Panc1 (cell line): ENCODE measurements around the gene KLHL30. TPM values are rescaled to one million over a fixed set of nuclear protein-coding genes. Genes with fewer than 3 reads are reported as not detected.

Experiments used
- ATAC-seq: fragments of 200-7000 bp; cut with Tn5 transposase; 2 replicates; pipeline ENCODE4 v1.9.1; 2020; ENCODE audit warnings: mild to moderate bottlenecking, moderate library complexity
- BruUV-seq: library from RNA; stranded (reverse); fragments of 400-500 nt; replicated peaks from 2 replicates; lab custom pipeline; 2021; lab: Mats Ljungman, UMichigan
- CTCF ChIA-PET: fragments of 300-600 bp; sonication (Branson Sonifier 250); formaldehyde crosslinking; loops from one replicate; lab custom pipeline; 2022; ENCODE audit warnings: antibody characterized with exemption; lab: Charles Lee
- POLR2A ChIA-PET: fragments of 300-600 bp; sonication (Branson Sonifier 250); formaldehyde crosslinking; loops from one replicate; lab custom pipeline; 2022; ENCODE audit warnings: antibody characterized with exemption; lab: Charles Lee
- DNase-seq: peaks from one replicate; pipeline ENCODE4 v3.0.0-alpha.2; 2010; ENCODE audit warnings: low read depth, low spot score
- H3K27ac ChIP-seq: 2 replicates; pipeline ENCODE4 v1.5.1; 2011; ENCODE audit warnings: mild to moderate bottlenecking, low read length, inconsistent platforms
- H3K27me3 ChIP-seq: fragments of 200-500 bp; sonication (Bioruptor generic); 2 replicates; pipeline ENCODE4 v1.6.0; 2014; ENCODE audit warnings: low read length, inconsistent platforms; ENCODE audit not compliant: control insufficient read depth, insufficient read depth
- H3K36me3 ChIP-seq: fragments of 200-500 bp; sonication (Bioruptor generic); 2 replicates; pipeline ENCODE4 v1.5.1; 2014; ENCODE audit warnings: inconsistent platforms, mild to moderate bottlenecking, low read length, moderate library complexity; ENCODE audit not compliant: control insufficient read depth, insufficient read depth
- H3K4me1 ChIP-seq: 2 replicates; pipeline ENCODE4 v1.5.1; 2011; ENCODE audit warnings: inconsistent platforms, mild to moderate bottlenecking, low read length, moderate library complexity; ENCODE audit not compliant: control insufficient read depth, insufficient read depth
- H3K4me3 ChIP-seq, 2 experiments: 2 replicates each; pipeline ENCODE4 v1.5.1; 2011 to 2012; ENCODE audit warnings: low read depth in 2 of 2, low read length in 2 of 2, mild to moderate bottlenecking in 2 of 2, inconsistent platforms in 1 of 2, moderate library complexity in 1 of 2
- H3K9me3 ChIP-seq: fragments of 200-500 bp; sonication (Bioruptor generic); 2 replicates; pipeline ENCODE4 v1.5.1; 2014; ENCODE audit warnings: low read depth, mild to moderate bottlenecking, inconsistent platforms, low read length, moderate library complexity; ENCODE audit not compliant: control insufficient read depth, insufficient read depth
- POLR2AphosphoS5 ChIP-seq: IDR thresholded peaks from 2 replicates; pipeline ENCODE4 v1.6.1; 2012; ENCODE audit warnings: mild to moderate bottlenecking, low read depth, low read length, moderate library complexity
- SIN3A ChIP-seq: IDR thresholded peaks from 2 replicates; pipeline ENCODE4 v1.6.1; 2012; ENCODE audit warnings: low read depth, mild to moderate bottlenecking, low read length, moderate library complexity, borderline replicate concordance; ENCODE audit not compliant: insufficient read depth
- TCF7L2 ChIP-seq: IDR thresholded peaks from 2 replicates; pipeline ENCODE4 v1.6.1; 2011; ENCODE audit warnings: mild to moderate bottlenecking, low read depth, low read length, inconsistent platforms
- in situ Hi-C: cut with HindIII; loops from 2 replicates; pipeline ENCODE4 v1.10.0; 2016; ENCODE audit warnings: low sequenced_read_pairs, low pct_unique_long_range_greater_than_20kb
- intact Hi-C: fragments of 100-400 bp; cut with micrococcal nuclease; formaldehyde crosslinking; loops from one replicate; pipeline ENCODE4 v1.10.0; 2022; ENCODE audit not compliant: unreplicated experiment
- total RNA-seq: library from RNA; stranded (reverse); gene quantifications from one replicate; pipeline ENCODE4 v1.2.1, GENCODE V29; 2021; ENCODE audit not compliant: unreplicated experiment
- TF ChIP-seq, protein P1 (sequence below), 2 experiments: IDR thresholded peaks; 2 replicates each; pipeline ENCODE4 v1.6.1; 2011 to 2012; ENCODE audit warnings: low read depth in 2 of 2, control low read depth in 1 of 2, low read length in 1 of 2, mild to moderate bottlenecking in 1 of 2, moderate library complexity in 1 of 2; ENCODE audit not compliant: insufficient read depth in 1 of 2
- TF ChIP-seq, protein P2 (sequence below): fragments of 450-650 bp; IDR thresholded peaks from 2 replicates; pipeline ENCODE4 v1.5.1; 2017; ENCODE audit warnings: mild to moderate bottlenecking

KLHL30 gene
- total RNA-seq, 1 experiment from 2014 or later = 0.26 TPM

DNA sequence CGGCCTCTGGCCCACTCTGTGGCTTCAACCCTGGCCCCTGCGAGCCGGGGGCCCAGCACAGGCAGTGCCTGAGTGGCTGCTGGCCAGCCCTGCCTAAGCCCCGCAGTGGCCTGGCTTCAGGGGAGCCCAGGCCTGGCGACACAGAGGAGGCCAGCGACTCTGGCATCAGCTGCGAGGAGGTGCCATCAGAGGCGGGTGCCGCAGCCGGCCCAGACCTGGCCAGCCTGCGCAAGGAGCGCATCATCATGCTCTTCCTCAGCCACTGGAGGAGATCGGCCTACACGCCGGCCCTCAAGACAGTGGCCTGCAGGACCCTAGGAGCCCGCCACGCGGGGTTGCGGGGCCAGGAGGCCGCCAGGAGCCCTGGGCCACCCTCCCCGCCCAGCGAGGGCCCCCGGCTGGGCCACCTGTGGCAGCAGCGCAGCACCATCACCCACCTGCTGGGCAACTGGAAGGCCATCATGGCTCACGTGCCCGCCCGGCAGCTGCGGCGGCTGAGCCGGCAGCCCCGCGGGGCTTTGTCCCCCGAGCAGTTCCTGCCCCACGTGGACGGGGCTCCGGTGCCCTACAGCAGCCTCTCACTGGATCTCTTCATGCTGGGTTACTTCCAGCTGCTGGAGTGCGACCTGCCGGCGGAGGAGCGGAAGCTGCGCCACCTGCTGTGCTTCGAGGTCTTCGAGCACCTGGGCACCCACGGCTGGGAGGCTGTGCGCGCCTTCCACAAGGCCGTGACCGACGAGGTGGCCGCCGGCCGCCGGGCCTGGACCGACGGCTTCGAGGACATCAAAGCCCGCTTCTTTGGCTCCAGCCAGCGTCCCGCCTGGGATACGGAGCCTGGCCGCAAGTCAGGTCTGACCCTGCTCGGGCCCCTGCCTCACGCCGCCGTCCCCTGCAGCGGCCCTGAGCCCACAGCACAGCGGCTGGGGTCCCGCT, 7.5 kb upstream of the KLHL30 start:
- no peak overlapping the region for H3K27ac ChIP-seq

DNA sequence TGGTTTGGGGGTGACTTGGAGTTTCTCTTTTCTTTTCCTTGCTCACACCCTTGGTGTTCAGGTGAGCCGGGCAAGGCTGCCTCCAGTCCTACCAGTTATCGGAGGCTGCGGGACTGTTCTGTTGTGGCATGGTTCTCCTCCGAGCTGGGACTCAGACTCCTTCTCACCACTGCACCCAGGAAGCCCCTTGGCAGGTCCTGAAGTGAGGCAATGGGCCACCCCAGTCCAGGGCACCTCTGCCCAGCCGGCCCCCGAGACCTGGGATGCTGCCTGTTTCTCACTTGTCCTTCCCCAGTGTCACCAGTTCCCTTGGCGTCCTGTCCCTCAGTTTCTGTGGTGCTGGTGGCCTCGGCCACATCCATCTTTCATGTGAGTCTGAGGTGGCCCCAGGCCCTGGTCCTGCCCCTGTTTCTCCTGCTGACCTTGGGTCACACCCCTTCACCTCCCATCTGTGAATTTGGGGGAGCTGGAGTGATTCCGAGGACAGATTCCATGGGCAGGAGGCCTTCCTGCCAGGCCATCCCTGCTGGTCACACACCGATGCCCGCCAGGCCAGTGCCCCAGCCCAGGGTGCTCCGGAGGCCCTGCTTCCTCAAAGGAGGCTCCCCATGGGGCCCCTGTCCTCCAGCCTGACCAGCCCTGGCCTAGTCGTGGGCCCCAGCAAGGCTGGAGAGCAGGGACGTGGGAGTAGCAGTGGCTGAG, 6.6 kb upstream of the KLHL30 start:
- TF ChIP-seq SIN3A = no peak
- no peak for TF ChIP-seq POLR2AphosphoS5
- TF ChIP-seq, protein P1, sequence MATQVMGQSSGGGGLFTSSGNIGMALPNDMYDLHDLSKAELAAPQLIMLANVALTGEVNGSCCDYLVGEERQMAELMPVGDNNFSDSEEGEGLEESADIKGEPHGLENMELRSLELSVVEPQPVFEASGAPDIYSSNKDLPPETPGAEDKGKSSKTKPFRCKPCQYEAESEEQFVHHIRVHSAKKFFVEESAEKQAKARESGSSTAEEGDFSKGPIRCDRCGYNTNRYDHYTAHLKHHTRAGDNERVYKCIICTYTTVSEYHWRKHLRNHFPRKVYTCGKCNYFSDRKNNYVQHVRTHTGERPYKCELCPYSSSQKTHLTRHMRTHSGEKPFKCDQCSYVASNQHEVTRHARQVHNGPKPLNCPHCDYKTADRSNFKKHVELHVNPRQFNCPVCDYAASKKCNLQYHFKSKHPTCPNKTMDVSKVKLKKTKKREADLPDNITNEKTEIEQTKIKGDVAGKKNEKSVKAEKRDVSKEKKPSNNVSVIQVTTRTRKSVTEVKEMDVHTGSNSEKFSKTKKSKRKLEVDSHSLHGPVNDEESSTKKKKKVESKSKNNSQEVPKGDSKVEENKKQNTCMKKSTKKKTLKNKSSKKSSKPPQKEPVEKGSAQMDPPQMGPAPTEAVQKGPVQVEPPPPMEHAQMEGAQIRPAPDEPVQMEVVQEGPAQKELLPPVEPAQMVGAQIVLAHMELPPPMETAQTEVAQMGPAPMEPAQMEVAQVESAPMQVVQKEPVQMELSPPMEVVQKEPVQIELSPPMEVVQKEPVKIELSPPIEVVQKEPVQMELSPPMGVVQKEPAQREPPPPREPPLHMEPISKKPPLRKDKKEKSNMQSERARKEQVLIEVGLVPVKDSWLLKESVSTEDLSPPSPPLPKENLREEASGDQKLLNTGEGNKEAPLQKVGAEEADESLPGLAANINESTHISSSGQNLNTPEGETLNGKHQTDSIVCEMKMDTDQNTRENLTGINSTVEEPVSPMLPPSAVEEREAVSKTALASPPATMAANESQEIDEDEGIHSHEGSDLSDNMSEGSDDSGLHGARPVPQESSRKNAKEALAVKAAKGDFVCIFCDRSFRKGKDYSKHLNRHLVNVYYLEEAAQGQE (IDR thresholded peaks at IDR 0.05; ENCODE audit: insufficient read depth in 1 of 2, low read depth in 2 of 2, low read length in 1 of 2) = no peak
- no peak for TF ChIP-seq TCF7L2
- TF ChIP-seq, protein P2, sequence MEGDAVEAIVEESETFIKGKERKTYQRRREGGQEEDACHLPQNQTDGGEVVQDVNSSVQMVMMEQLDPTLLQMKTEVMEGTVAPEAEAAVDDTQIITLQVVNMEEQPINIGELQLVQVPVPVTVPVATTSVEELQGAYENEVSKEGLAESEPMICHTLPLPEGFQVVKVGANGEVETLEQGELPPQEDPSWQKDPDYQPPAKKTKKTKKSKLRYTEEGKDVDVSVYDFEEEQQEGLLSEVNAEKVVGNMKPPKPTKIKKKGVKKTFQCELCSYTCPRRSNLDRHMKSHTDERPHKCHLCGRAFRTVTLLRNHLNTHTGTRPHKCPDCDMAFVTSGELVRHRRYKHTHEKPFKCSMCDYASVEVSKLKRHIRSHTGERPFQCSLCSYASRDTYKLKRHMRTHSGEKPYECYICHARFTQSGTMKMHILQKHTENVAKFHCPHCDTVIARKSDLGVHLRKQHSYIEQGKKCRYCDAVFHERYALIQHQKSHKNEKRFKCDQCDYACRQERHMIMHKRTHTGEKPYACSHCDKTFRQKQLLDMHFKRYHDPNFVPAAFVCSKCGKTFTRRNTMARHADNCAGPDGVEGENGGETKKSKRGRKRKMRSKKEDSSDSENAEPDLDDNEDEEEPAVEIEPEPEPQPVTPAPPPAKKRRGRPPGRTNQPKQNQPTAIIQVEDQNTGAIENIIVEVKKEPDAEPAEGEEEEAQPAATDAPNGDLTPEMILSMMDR = no peak
- Histone ChIP-seq H3K4me3 (no peak overlapping the region), H3K4me1 (no peaks in the 10 kb centered on the region), H3K27ac (no peak overlapping the region), H3K27me3 (no peaks in the 10 kb centered on the region), H3K9me3 (no peaks in the 10 kb centered on the region), H3K36me3 (no peaks in the 10 kb centered on the region)
- intact Hi-C loops (no loop called here), in situ Hi-C loops (no loop called here)
- no peak for ATAC-seq
- no peak for DNase-seq
- CTCF ChIA-PET = no interaction called here
- BruUV-seq = no TSS peak
- POLR2A ChIA-PET = no interaction called here

More for the DNA sequence above, 7.5 kb upstream of the KLHL30 start:
- Histone ChIP-seq H3K27me3 (no peaks in the 10 kb centered on the region), H3K4me3 (no peak overlapping the region), H3K9me3 (no peaks in the 10 kb centered on the region), H3K36me3 (no peaks in the 10 kb centered on the region), H3K4me1 (no peaks in the 10 kb centered on the region)
- DNase-seq (no peak), ATAC-seq (no peak)
- intact Hi-C loops = no loop called here
- no TSS peak for BruUV-seq
- POLR2A ChIA-PET = no interaction called here
- in situ Hi-C loops = no loop called here
- no peak for TF ChIP-seq POLR2AphosphoS5
- TF ChIP-seq, protein P2 = no peak
- TF ChIP-seq TCF7L2 = no peak
- TF ChIP-seq SIN3A = no peak
- TF ChIP-seq, protein P1 (IDR thresholded peaks at IDR 0.05; ENCODE audit: insufficient read depth in 1 of 2, low read depth in 2 of 2, low read length in 1 of 2) = no peak
- CTCF ChIA-PET = no interaction called here
